Mammary epithelial cell (primary cell): ENCODE measurements around the gene TRIM47.
A peak's percentile ranks its signal among the peaks of the same experiment; 100 is the strongest.

Source experiments
- CTCF ChIP-seq, 2 donors: IDR thresholded peaks in 1 of 2; conservative IDR thresholded peaks in 1 of 2; 2 replicates each; pipeline ENCODE4 v1.5.1; 2011 to 2012; ENCODE audit warnings: inconsistent platforms in 2 of 2, low read length in 2 of 2, mild to moderate bottlenecking in 2 of 2, control low read depth in 1 of 2, low read depth in 1 of 2; ENCODE audit not compliant: insufficient read depth in 1 of 2; ENCODE audit errors: extremely low read depth in 1 of 2
- EZH2 ChIP-seq: IDR thresholded peaks from 2 replicates; pipeline ENCODE4 v1.6.1; 2012; ENCODE audit warnings: low read length, inconsistent platforms, borderline replicate concordance

- peak; percentile 8 to 24 for TF ChIP-seq CTCF (conservative IDR thresholded peaks at IDR 0.05 in 1 of 2, IDR thresholded peaks at IDR 0.05 in 1 of 2; ENCODE audit: extremely low read depth in 1 of 2, insufficient read depth in 1 of 2, low read depth in 1 of 2, low read length in 2 of 2)
- TF ChIP-seq EZH2, result no peak
These were observed 17.2 kb upstream of the TRIM47 start for GRCh38 chr17:75895370-75896155.
